Right hindlimb (tissue), 1 donor: ENCODE measurements around the gene ABL1.

ENCODE experiments used
- DNase-seq: peaks from one replicate; pipeline ENCODE4 v3.0.0-alpha.2; 2018

ABL1 gene

GRCh38 chr9:130920762-130921299, 85.8 kb downstream of the ABL1 start:
- DNase-seq: no peak

- DNase-seq: no peak
Measured at GRCh38 chr9:130921300-130921988, 86.4 kb downstream of the ABL1 start.

- no peak for DNase-seq
Measured at GRCh38 chr9:130921989-130922892, 87.2 kb downstream of the ABL1 start.

GRCh38 chr9:130922893-130923610, 88.0 kb downstream of the ABL1 start:
- DNase-seq: no peak

- DNase-seq: no peak
Measured at GRCh38 chr9:130923611-130924447, 88.8 kb downstream of the ABL1 start.

- no peak for DNase-seq
Measured at GRCh38 chr9:130924448-130924788, 89.4 kb downstream of the ABL1 start.

DNA sequence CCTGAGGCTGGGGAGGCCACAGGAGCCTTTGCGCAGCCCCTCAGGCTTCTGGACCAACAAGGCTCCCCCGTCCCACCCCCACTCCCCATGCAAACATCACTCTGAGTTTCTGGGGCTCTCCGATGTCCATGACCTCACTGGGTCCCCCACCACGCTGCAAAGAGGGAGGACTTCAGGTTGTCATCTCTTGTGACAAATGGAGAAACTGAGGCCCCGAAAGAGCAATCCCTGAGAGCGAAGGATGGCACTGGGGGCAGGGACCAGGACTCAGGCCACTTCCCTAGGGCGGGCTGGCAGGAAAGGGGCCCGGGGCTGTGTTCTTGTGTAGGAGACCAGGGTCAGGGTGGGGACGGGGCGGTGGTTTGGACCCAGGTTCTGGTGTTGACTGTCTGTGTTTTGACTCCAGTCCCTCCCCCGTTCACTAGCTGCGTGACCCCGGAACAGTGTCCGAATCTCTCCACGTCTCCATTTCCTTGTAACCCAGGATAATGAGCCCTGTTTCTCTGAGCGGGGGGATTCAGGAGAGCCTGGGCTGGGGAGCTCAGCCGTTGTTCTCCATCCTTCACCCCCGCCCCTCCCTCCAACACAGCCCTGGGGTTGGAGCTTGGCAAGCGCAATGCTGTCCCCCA, 90.1 kb downstream of the ABL1 start:
- DNase-seq: no peak

- no peak for DNase-seq
Measured at GRCh38 chr9:130927338-130927737, 92.3 kb downstream of the ABL1 start.

DNA sequence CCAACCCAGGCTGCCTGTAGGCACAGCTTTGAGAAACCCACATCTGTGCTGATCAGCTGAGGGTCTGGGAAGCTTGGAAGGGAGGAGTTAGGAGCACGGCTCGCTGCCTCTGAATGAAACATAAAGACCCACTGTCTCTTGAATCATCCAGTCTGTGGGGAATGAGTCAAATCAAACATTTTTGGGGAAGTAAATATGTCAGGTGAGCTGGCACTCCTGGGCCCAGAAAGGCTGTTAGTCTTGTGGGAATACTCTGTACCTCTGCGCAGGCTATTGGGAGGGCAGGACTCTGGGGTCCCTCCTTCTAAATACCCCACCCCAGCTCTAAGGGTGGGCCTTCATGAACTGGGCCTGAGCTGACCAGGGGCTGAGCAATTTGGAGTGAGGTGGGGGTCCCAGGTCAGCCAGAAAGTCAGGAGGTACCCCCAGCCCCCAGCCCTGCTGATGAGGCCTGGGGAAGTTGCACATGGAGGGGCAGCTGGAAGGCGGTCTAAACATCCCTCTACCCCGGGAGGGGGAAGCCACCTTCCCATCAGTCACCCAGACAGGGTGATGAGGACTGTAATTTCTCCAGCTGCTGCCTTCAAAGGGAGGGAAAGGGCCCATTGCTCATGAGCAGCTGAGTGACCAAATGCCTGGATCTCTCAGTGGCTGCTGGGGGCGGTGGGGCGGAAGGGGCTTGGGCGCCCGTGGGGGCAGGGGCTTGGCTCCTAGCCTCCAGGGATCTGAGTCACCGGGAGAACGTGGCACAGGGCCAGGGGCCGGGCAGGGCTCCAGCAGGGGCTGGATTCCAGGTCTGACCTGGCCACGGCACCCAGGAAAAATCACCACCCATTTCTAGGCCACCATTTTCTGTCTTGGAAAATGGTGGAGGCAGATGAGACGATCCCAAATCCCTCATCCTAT, 93.2 kb downstream of the ABL1 start:
- no peak for DNase-seq

GRCh38 chr9:130929571-130930038, 94.6 kb downstream of the ABL1 start:
- no peak for DNase-seq

DNA sequence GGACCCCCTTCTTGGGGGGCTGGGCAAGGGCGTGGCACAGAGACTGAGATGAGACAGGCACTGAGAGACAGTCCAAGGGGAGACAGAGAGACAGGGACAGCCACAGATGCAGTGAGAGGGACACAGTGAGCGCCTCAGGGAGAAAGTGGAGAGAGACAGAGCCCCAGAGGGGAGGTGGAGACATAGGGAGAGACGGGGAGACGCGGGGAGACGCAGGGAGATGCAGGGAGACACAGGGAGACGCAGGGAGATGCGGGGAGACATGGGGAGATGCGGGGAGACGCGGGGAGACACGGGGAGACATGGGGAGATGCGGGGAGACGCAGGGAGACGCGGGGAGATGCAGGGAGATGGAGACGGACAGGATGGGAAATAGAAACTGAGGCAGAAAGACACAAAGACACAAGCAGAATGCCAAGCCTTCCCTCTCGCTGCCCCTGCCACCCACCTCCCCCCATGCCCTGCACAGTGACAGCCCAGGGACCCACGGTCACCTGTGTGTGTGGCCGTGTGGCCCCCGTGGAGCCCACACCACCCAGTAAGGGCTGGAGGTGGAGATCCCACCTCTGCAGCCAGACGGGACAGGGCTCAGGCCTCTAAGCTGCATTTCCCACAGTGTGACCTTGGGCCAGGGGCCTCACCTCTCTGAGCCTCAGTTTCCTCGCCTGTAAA, 95.2 kb downstream of the ABL1 start:
- DNase-seq: no peak

- DNase-seq: no peak
Measured at GRCh38 chr9:130930804-130931349, 95.8 kb downstream of the ABL1 start.

DNA sequence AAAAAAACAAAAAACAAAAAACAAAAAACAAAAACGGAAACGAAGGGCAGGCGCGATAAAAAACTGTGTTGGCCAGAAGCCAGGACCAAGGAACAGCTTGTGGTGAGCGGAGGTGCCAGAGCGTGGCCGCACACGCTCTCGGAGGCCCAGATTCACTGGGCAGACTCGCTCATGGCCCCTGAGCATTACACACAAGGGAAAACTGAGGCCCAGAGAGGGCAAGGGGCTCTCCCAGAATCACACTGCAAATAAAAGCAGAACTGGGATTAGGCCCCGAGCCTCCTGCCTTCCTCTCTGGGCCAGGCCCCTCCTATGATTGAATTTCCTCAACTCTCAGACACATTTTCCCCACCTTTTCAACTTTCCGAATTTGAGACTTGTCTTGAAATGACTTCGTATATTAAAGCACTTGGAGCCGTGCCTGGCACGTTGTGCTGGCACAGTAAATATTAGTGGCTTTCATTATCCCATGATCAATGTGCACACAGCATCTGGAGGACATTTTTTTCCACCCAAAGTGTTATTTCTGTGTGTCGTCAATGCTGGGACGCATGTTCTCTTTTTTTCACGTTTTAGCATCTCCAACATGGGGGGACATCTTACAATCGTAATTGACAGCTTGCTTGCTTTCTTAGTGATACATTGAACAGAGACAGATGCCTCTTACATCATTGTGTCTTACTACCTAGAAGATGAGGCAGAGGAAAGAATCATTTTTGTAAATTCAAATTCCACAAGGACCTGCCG, 96.6 kb downstream of the ABL1 start:
- no peak for DNase-seq

DNA sequence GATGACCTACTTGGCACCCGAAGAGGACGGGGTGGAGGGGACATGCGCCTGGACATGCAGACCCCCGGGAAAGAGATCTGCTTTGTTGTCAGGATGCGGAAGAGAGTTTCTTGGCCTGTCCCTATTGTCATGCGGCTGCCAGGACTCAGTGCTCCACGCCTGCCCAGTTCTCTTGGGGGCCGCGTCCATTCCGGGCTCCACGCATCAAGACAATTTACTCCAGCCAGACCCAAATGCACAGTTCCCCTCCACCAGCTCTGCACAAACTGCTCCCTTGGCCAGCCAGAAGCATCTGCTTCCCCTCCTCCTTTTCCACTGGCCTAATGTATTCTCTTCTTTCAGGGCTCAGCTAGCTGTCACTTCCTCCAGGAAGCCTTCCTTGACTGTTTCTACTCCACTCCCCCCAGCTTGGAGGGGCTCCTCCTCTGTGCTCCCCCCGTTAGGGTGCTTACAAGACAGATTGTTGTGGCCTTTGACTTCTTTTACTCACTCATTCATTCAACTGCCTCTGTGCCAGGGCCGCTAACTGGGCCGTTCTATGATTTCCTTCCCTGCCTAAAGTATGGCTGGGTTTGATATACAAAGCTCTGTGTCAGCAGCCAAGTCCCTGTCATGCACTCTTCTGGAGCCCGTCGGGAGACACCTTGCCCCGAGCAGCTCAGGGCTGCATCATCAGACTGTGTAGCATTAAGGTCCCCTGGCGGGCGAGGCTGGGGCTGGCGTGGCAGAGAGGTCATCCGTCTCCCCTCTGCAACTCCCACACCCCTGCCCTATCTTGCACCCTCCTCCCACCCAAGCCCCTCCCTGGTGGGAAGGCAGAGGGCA, 97.4 kb downstream of the ABL1 start:
- DNase-seq: peak; percentile 55

GRCh38 chr9:130933114-130934046, 98.3 kb downstream of the ABL1 start:
- no peak for DNase-seq

- no peak for DNase-seq
Measured at GRCh38 chr9:130934246-130934645, 99.2 kb downstream of the ABL1 start.
